Measurements from ENCODE around the gene CHST11. TPM values are rescaled to one million over a fixed set of nuclear protein-coding genes. Genes with fewer than 3 reads are reported as not detected.

The CHST11 gene
- total RNA-seq, 1 experiment from 2014 or later: 0.25 TPM

DNA sequence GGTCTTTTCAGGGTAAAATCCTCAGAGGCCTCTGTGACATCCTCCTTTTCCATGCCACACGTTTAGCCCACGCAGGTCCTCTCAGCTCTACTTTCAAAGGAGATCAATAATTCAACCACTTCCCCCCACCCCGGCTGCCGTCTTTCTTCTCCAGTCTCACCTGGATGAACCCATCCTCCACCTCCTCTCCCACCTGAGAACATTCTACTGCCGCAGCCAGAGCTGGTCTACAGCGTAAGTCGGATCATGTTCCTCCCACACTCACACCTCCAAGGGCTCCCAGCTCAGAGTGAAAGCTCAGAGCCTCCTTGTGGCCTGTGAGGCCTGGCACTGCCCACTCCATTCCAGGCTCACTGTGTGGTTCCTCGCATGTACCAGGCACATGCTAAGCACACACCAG, 246.6 kb downstream of the CHST11 start:
- ChIA-PET POLR2A (no interaction called here), CTCF (interaction anchor here (0.5 to 0.8 kb wide), 2 partner anchors 321 to 422 kb away, joined by 3 to 6 read pairs; no protein-coding TSS in a partner anchor)
- BruUV-seq (replicated peaks): no TSS peak
- intact Hi-C loops (cut with micrococcal nuclease; ENCODE audit: unreplicated experiment): no loop called here
- Mint-ChIP-seq H3K4me1 (ENCODE audit: low read depth, unreplicated experiment) (no peaks in the 10 kb centered on the region), H3K9me3 (ENCODE audit: unreplicated experiment) (no peaks in the 10 kb centered on the region), H3K27me3 (ENCODE audit: insufficient read depth, unreplicated experiment) (peaks cover under 1% of the 10 kb centered on the region), H3K27ac (ENCODE audit: unreplicated experiment) (no peak overlapping the region), H3K4me3 (ENCODE audit: unreplicated experiment) (no peak overlapping the region), H3K36me3 (ENCODE audit: insufficient read depth, unreplicated experiment) (no peaks in the 10 kb centered on the region)
- no peaks in the 10 kb centered on the region for H3K36me3 ChIP-seq (ENCODE audit: control insufficient read depth, insufficient read depth, low read length)
- no peaks in the 10 kb centered on the region for H3K9me3 ChIP-seq
- no peak for DNase-seq
- H3K27me3 ChIP-seq (replicated peaks; ENCODE audit: control insufficient read depth, insufficient read depth, low read length): no peaks in the 10 kb centered on the region
- no peak overlapping the region for H3K4me3 ChIP-seq (ENCODE audit: low read depth, low read length)
- TF ChIP-seq CTCF (IDR thresholded peaks at IDR 0.05; ENCODE audit: insufficient read depth in 1 of 2, low read depth in 1 of 2, low read length in 1 of 2, severe bottlenecking in 1 of 2, unreplicated experiment in 1 of 2): no peak
- no peaks in the 10 kb centered on the region for H3K4me1 ChIP-seq

GRCh38 chr12:104704224-104704779, 247.6 kb downstream of the CHST11 start:
- H3K36me3 Mint-ChIP-seq (ENCODE audit: insufficient read depth, unreplicated experiment): no peaks in the 10 kb centered on the region
- H3K9me3 Mint-ChIP-seq (ENCODE audit: unreplicated experiment): no peaks in the 10 kb centered on the region
- H3K4me3 ChIP-seq (ENCODE audit: low read depth, low read length): no peak overlapping the region
- BruUV-seq (replicated peaks): no TSS peak
- intact Hi-C loops (cut with micrococcal nuclease; ENCODE audit: unreplicated experiment): no loop called here
- H3K4me1 ChIP-seq: no peaks in the 10 kb centered on the region
- no peaks in the 10 kb centered on the region for H3K4me1 Mint-ChIP-seq (ENCODE audit: low read depth, unreplicated experiment)
- H3K36me3 ChIP-seq (ENCODE audit: control insufficient read depth, insufficient read depth, low read length): no peaks in the 10 kb centered on the region
- ChIA-PET CTCF (interaction anchor here (0.8 kb wide), 1 partner anchor 322 kb away, joined by 3 read pairs; no protein-coding TSS in a partner anchor), POLR2A (no interaction called here)
- no peaks in the 10 kb centered on the region for H3K27me3 ChIP-seq (replicated peaks; ENCODE audit: control insufficient read depth, insufficient read depth, low read length)
- DNase-seq: no peak
- no peak for TF ChIP-seq CTCF (IDR thresholded peaks at IDR 0.05; ENCODE audit: insufficient read depth in 1 of 2, low read depth in 1 of 2, low read length in 1 of 2, severe bottlenecking in 1 of 2, unreplicated experiment in 1 of 2)
- H3K27me3 Mint-ChIP-seq (ENCODE audit: insufficient read depth, unreplicated experiment): no peaks in the 10 kb centered on the region
- no peaks in the 10 kb centered on the region for H3K9me3 ChIP-seq
- H3K27ac Mint-ChIP-seq (ENCODE audit: unreplicated experiment): no peak overlapping the region
- H3K4me3 Mint-ChIP-seq (ENCODE audit: unreplicated experiment): no peak overlapping the region

DNA sequence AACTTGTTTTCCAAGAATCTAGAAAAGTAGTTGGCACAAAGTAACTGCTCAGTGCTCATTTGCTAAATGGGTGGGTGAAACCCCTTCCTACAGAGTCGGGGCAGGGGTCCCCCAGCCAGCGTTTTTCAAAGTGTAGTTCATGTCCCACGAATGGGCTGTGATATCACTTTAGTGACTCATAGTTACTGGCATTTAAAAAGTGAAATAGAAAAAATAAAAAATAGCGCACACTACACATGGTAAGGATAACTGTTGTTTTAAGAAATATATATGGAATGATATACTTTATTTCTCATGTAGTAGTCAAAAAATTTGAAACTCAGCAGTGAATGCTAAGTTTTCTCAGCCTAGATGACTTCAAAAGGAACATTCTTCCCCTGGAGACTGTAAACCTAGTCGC, 250.4 kb downstream of the CHST11 start:
- no peaks in the 10 kb centered on the region for H3K4me1 Mint-ChIP-seq (ENCODE audit: low read depth, unreplicated experiment)
- no peaks in the 10 kb centered on the region for H3K9me3 ChIP-seq
- H3K4me3 Mint-ChIP-seq (ENCODE audit: unreplicated experiment): no peak overlapping the region
- H3K27me3 ChIP-seq (replicated peaks; ENCODE audit: control insufficient read depth, insufficient read depth, low read length): no peaks in the 10 kb centered on the region
- H3K27me3 Mint-ChIP-seq (ENCODE audit: insufficient read depth, unreplicated experiment): peaks cover 2% of the 10 kb centered on the region
- H3K27ac Mint-ChIP-seq (ENCODE audit: unreplicated experiment): no peak overlapping the region
- POLR2A ChIA-PET: no interaction called here
- DNase-seq: no peak
- CTCF ChIA-PET: no interaction called here
- H3K4me3 ChIP-seq (ENCODE audit: low read depth, low read length): no peak overlapping the region
- no peaks in the 10 kb centered on the region for H3K4me1 ChIP-seq
- no peaks in the 10 kb centered on the region for H3K36me3 ChIP-seq (ENCODE audit: control insufficient read depth, insufficient read depth, low read length)
- intact Hi-C loops (cut with micrococcal nuclease; ENCODE audit: unreplicated experiment): no loop called here
- no peaks in the 10 kb centered on the region for H3K36me3 Mint-ChIP-seq (ENCODE audit: insufficient read depth, unreplicated experiment)
- no TSS peak for BruUV-seq (replicated peaks)
- no peak for TF ChIP-seq CTCF (IDR thresholded peaks at IDR 0.05; ENCODE audit: insufficient read depth in 1 of 2, low read depth in 1 of 2, low read length in 1 of 2, severe bottlenecking in 1 of 2, unreplicated experiment in 1 of 2)
- no peaks in the 10 kb centered on the region for H3K9me3 Mint-ChIP-seq (ENCODE audit: unreplicated experiment)

Measured in Caco-2 (cell line).